Measurements from ENCODE around the gene OAS2. TPM values are rescaled to one million over a fixed set of nuclear protein-coding genes. Genes with fewer than 3 reads are reported as not detected.

Gene OAS2
- total RNA-seq, 1 donor from 2014 or later, result not detected

GRCh38 chr12:112964915-112965314 lies 13.4 kb upstream of the OAS2 start:
- no peaks in the 10 kb centered on the region for H3K36me3 Mint-ChIP-seq (ENCODE audit: low read depth)
- no peak overlapping the region for H3K27ac Mint-ChIP-seq (ENCODE audit: unreplicated experiment)
- H3K9me3 Mint-ChIP-seq, result no peaks in the 10 kb centered on the region
- TF ChIP-seq CTCF (conservative IDR thresholded peaks at IDR 0.05), result no peak
- DNase-seq (ENCODE audit: low read depth, low spot score), result no peak
- H3K4me1 Mint-ChIP-seq, result no peaks in the 10 kb centered on the region
- peaks cover 15% of the 10 kb centered on the region for H3K27me3 Mint-ChIP-seq (ENCODE audit: low read depth)
- no peak overlapping the region for H3K4me3 Mint-ChIP-seq

GRCh38 chr12:112965643-112966042 lies 12.7 kb upstream of the OAS2 start:
- no peaks in the 10 kb centered on the region for H3K4me1 Mint-ChIP-seq
- H3K27me3 Mint-ChIP-seq (ENCODE audit: low read depth), result peaks cover 13% of the 10 kb centered on the region
- no peaks in the 10 kb centered on the region for H3K36me3 Mint-ChIP-seq (ENCODE audit: low read depth)
- no peak for DNase-seq (ENCODE audit: low read depth, low spot score)
- no peak overlapping the region for H3K4me3 Mint-ChIP-seq
- TF ChIP-seq CTCF (conservative IDR thresholded peaks at IDR 0.05), result no peak
- no peak overlapping the region for H3K27ac Mint-ChIP-seq (ENCODE audit: unreplicated experiment)
- H3K9me3 Mint-ChIP-seq, result no peaks in the 10 kb centered on the region

DNA sequence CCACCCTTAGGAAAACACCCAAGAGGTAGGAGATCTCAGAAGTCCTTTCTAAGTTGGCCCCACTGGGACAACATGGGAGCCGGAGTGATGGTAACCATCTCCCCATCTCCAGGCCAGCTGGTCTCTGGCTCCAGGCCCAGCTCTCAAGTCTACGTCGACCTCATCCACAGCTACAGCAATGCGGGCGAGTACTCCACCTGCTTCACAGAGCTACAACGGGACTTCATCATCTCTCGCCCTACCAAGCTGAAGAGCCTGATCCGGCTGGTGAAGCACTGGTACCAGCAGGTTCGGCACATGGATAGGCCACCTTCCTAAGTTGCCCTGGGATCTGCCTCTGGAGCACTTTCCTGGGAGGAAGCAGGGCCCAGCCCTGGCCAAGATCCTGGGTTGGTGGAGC lies 11.0 kb upstream of the OAS2 start:
- Mint-ChIP-seq H3K9me3 (no peaks in the 10 kb centered on the region), H3K36me3 (ENCODE audit: low read depth) (no peaks in the 10 kb centered on the region), H3K27me3 (ENCODE audit: low read depth) (peaks cover 4% of the 10 kb centered on the region), H3K27ac (ENCODE audit: unreplicated experiment) (no peak overlapping the region), H3K4me3 (no peak overlapping the region), H3K4me1 (no peaks in the 10 kb centered on the region)
- no peak for TF ChIP-seq CTCF (conservative IDR thresholded peaks at IDR 0.05)
- no peak for DNase-seq (ENCODE audit: low read depth, low spot score)

- no peak for TF ChIP-seq CTCF (conservative IDR thresholded peaks at IDR 0.05)
- H3K27me3 Mint-ChIP-seq (ENCODE audit: low read depth), result peaks cover under 1% of the 10 kb centered on the region
- no peak for DNase-seq (ENCODE audit: low read depth, low spot score)
- no peaks in the 10 kb centered on the region for H3K36me3 Mint-ChIP-seq (ENCODE audit: low read depth)
- H3K4me1 Mint-ChIP-seq, result no peaks in the 10 kb centered on the region
- no peak overlapping the region for H3K27ac Mint-ChIP-seq (ENCODE audit: unreplicated experiment)
- H3K4me3 Mint-ChIP-seq, result no peak overlapping the region
- H3K9me3 Mint-ChIP-seq, result no peaks in the 10 kb centered on the region
Observed at GRCh38 chr12:112967858-112968257, 10.5 kb upstream of the OAS2 start.

- TF ChIP-seq CTCF (conservative IDR thresholded peaks at IDR 0.05), result no peak
- no peak for DNase-seq (ENCODE audit: low read depth, low spot score)
- no peaks in the 10 kb centered on the region for H3K36me3 Mint-ChIP-seq (ENCODE audit: low read depth)
- no peaks in the 10 kb centered on the region for H3K9me3 Mint-ChIP-seq
- H3K4me3 Mint-ChIP-seq, result no peak overlapping the region
- H3K27ac Mint-ChIP-seq (ENCODE audit: unreplicated experiment), result no peak overlapping the region
- no peaks in the 10 kb centered on the region for H3K4me1 Mint-ChIP-seq
- peaks cover 3% of the 10 kb centered on the region for H3K27me3 Mint-ChIP-seq (ENCODE audit: low read depth)
Observed at GRCh38 chr12:112969547-112970306, 8.6 kb upstream of the OAS2 start.

All from neural crest cell (in vitro differentiated cells).